Mesodermal cell (in vitro differentiated cells): Measurements from ENCODE around the gene LRRC74B.

Source experiments
- H3K27ac ChIP-seq: 2 replicates; pipeline ENCODE4 v1.7.0; 2013; ENCODE audit warnings: mild to moderate bottlenecking, low read depth, low read length, moderate library complexity; ENCODE audit not compliant: severe bottlenecking
- H3K36me3 ChIP-seq: 2 replicates; pipeline ENCODE4 v1.7.1; 2013; ENCODE audit warnings: mild to moderate bottlenecking, low read length, moderate library complexity; ENCODE audit not compliant: control insufficient read depth, insufficient read depth
- H3K4me1 ChIP-seq: one replicate; pipeline ENCODE4 v1.7.1; 2013; ENCODE audit warnings: mild to moderate bottlenecking, low read length; ENCODE audit not compliant: insufficient read depth, control insufficient read depth, poor library complexity, severe bottlenecking
- H3K4me3 ChIP-seq: 2 replicates; pipeline ENCODE4 v1.7.0; 2013; ENCODE audit warnings: low read length, control low read depth, mild to moderate bottlenecking; ENCODE audit not compliant: insufficient read depth, poor library complexity, severe bottlenecking; ENCODE audit errors: extremely low read depth
- H3K9me3 ChIP-seq: 2 replicates; pipeline ENCODE4 v1.7.1; 2013; ENCODE audit warnings: mild to moderate bottlenecking, low read length, moderate library complexity; ENCODE audit not compliant: control insufficient read depth
- WGBS, 2 experiments: methylation state at CpG; one replicate each; pipeline ENCODE4 v1.1.5; 2013; ENCODE audit warnings: missing lambda C conversion rate in 2 of 2; ENCODE audit not compliant: insufficient coverage in 2 of 2; 5-methylcytosine and 5-hydroxymethylcytosine counted together

LRRC74B gene

GRCh38 chr22:21028277-21029251 is 17.2 kb upstream of the LRRC74B start:
- WGBS, 2 experiments = 88% methylated on average over 11 to 12 of the region's 13 CpGs

DNA sequence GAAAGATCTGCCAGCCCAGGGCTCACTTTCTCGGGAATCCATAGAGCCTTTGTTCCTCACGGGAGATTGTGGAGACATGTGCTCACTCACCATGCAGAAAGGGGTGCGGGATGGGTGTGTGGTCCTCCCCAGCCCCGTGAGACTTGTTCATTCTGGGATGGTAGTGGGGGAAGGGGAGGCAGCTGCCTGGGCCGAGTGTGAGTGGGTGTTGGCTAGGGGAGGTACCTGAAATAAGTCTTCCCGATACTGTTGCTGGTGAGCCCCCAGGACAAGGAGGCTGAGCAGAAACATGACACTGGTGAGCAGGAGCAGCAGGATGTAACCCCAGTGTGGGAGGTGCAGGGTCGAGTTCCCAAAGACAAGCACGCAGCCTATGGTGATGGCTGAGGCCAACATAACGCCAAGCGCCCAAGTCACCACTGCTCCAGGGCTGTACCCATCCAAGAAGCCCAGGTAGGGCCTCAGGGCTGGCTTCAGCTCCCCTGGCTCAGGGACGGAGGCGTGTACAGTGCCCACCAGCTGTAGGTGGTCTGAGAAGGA is 16.2 kb upstream of the LRRC74B start:
- Histone ChIP-seq H3K4me1 (peaks cover 11% of the 10 kb centered on the region), H3K9me3 (no peaks in the 10 kb centered on the region), H3K27ac (no peak overlapping the region), H3K4me3 (no peak overlapping the region), H3K36me3 (no peaks in the 10 kb centered on the region)
- 74 to 75% methylated on average over 10 to 12 of the region's 12 CpGs for WGBS, 2 experiments

More at GRCh38 chr22:21028277-21029251, 17.2 kb upstream of the LRRC74B start:
- H3K4me3 ChIP-seq = no peak overlapping the region
- peaks cover 11% of the 10 kb centered on the region for H3K4me1 ChIP-seq
- H3K36me3 ChIP-seq = no peaks in the 10 kb centered on the region
- no peak overlapping the region for H3K27ac ChIP-seq
- no peaks in the 10 kb centered on the region for H3K9me3 ChIP-seq

- H3K27ac ChIP-seq = no peak overlapping the region
- H3K4me1 ChIP-seq = peaks cover 11% of the 10 kb centered on the region
- H3K9me3 ChIP-seq = no peaks in the 10 kb centered on the region
- WGBS, 2 experiments = 92 to 96% methylated on average over 13 to 15 of the region's 15 CpGs
- no peak overlapping the region for H3K4me3 ChIP-seq
- H3K36me3 ChIP-seq = no peaks in the 10 kb centered on the region
Observed at GRCh38 chr22:21030032-21030431, 15.7 kb upstream of the LRRC74B start.

DNA sequence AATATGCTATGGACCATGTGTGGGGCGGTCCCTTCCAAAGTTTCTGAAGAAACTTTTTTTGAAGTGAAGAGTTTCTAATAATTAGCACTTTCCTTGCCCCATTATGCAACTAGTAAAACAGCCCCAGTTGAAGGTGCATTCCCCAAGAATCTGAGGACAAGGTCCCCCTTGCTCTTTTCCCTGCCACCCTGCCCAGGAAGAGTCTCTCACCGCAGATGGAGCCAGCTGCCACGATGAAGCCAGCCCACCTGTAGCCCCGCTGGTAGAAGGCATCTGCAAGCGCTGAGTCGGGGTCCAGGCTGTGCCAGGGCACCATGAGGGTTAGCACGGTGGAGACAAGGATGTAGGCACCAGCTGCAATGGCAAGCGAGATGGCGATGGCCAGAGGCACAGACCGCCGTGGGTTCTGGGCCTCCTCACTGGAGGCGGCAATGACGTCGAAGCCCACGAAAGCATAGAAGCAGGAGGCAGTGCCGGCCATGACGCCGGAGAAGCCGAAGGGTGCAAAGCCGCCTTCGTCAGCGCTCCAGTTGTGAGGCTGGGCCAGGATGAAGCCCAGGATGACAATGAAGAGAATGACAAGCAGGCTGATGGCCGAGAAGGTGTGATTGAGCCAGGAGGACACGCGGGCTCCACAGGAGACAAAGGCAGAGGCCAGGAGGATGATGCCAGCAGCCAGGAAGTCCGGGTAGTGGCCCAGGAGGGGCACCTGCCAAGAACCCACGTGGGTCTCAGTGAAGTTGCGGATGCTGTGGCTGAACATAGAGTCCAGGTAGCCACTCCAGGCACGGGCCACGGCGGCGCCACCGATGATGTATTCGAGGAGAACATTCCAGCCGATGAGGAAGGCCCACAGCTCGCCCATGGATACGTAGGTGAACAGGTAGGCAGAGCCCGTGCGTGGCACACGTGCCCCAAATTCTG is 14.9 kb upstream of the LRRC74B start:
- WGBS, 2 experiments = 93% methylated on average over 39 of the region's 40 CpGs
- Histone ChIP-seq H3K27ac (no peak overlapping the region), H3K9me3 (no peaks in the 10 kb centered on the region), H3K36me3 (no peaks in the 10 kb centered on the region), H3K4me3 (no peak overlapping the region), H3K4me1 (peaks cover 11% of the 10 kb centered on the region)

DNA sequence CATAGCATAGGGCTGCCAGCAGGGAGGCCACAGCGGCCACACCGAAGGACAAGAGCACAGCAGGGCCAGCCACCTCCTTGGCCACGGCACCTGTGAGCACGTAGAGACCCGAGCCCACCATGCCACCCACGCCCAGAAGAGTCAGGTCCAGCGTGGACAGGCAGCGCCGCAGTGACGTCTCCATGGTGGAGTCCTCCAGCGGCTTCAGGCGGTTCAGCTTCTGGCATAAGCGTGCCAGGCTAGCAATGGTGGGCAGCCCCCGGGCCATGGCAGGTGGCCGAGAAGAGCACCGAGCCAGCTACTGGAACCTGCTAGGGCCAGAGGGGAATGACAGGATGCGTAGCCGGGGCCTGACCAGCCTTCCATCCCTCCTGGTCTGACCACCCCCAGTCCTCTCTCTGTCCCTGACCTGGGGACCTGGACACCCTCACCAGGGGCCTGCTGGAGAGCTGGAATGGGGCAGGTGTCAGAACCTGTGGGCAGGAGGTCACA is 14.2 kb upstream of the LRRC74B start:
- Histone ChIP-seq H3K27ac (no peak overlapping the region), H3K36me3 (no peaks in the 10 kb centered on the region), H3K4me3 (no peak overlapping the region), H3K9me3 (no peaks in the 10 kb centered on the region), H3K4me1 (peaks cover 11% of the 10 kb centered on the region)
- WGBS, 2 experiments = 88 to 92% methylated on average over 16 to 18 of the region's 18 CpGs

DNA sequence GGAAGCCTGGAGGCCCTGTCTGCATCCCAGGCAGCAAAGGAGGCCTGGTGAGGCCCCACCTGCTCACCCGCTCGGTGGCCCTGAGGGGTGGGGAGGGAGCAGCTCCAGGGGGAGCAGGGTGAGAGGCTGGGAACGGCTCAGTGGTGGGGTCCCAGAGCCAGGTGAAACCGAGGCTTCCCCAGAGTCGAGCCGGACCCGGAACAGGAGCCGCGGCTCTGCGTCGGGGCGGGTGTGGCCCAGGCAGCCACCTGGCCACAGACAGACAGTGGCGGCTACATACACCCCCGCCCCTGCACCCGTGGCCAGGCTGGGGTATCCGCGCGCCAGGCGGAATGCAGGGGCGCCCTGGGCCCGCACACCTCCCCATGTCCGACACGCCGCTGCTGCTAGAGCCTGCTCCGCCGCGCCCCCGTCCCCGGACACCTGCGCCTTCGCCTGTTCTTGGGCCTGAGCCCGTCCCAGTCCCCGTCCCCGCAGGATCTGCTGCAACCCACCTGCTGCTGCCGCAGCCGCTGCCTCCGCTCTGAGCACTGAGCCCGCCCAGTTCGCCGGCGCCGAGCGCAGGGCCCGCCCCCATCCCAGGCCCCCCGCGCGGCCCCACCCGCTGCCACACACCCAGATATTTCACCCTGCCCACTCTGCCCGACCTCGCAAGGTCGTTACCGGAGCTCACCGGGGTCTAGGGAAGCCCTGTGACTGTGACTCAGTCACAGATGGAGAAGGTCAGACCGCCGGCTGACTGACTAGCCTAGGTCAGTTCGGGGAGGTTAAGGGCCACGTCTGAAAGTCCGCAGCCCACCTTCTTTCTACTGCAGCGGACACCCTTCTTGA is 13.5 kb upstream of the LRRC74B start, which contains the start of gene SLC7A4:
Gene SLC7A4 (minus strand): TSS at position 525 of the 831 bp plus-strand sequence. CDS start 749 bp downstream, outside the sequence.
- Histone ChIP-seq H3K4me3 (peak within 1 kb of the TSS; percentile 14), H3K4me1 (peaks cover 11% of the 10 kb centered on the region), H3K9me3 (no peaks in the 10 kb centered on the region), H3K36me3 (no peaks in the 10 kb centered on the region), H3K27ac (no peak within 1 kb of the TSS)
- 9 to 11% methylated on average over 33 to 55 of the region's 59 CpGs for WGBS, 2 experiments

DNA sequence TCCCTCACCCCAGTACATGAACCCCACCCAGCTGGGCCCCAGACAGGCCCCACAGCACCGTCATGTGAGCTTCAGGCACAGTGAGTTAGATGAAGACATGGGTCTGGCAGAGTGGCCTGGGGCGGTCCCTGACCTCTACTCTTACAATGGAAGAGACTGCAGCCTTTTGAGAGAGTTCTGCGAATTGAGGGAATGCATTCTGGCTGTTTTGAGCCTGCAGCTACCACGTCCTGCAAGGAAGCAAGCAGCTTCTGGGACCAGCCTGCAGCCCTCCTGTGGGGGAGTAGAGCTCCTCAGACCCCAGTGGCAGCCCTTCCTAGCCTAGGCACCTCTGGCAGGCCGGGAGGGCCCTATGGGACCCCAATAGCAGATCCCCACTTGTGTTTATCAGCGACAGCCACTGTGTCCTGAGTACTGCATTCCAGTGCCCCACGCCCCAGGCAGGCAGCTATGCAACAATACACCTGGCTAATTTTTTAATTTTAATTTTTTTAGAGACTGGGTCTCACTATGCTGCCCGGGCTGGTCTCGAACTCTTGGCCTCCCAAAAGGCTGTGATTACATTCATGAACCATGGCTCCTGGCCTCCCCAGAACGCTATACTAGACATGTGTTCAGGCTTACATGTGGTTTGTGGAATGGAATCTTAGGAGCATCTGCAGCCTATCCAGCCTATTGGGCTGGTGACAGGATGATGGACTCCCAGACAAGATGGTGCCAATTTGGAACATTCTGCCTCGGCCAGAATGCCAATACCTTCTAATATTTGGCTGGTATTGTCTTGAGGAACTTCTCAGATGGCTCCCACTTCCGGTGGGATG is 12.7 kb upstream of the LRRC74B start:
- H3K4me3 ChIP-seq = no peak overlapping the region
- no peaks in the 10 kb centered on the region for H3K9me3 ChIP-seq
- no peaks in the 10 kb centered on the region for H3K36me3 ChIP-seq
- H3K4me1 ChIP-seq = peaks cover 15% of the 10 kb centered on the region
- WGBS, 2 experiments = 66 to 85% methylated on average over 10 of the region's 12 CpGs
- no peak overlapping the region for H3K27ac ChIP-seq

DNA sequence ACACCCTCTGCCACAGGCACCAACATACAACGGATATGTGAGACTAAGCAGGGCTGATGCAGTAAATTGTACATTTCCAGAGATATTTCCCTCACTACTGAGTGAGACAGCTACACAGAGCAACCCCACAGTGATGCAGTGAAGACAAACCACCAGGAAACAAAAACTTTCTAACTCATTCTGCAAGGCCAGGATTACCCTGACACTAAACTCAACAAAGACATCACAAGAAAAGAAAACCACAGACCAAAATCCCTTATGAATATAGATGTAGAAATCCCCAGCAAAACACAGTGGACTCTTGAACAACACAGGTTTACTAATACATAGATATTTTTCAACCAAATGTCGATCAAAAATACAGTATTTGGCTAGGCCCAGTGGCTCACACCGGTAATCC is 11.9 kb upstream of the LRRC74B start:
- 100% methylated on average over 2 of the region's 3 CpGs for WGBS, 2 experiments
- H3K4me1 ChIP-seq = peaks cover 21% of the 10 kb centered on the region
- H3K9me3 ChIP-seq = no peaks in the 10 kb centered on the region
- no peak overlapping the region for H3K27ac ChIP-seq
- H3K4me3 ChIP-seq = no peak overlapping the region
- H3K36me3 ChIP-seq = no peaks in the 10 kb centered on the region

DNA sequence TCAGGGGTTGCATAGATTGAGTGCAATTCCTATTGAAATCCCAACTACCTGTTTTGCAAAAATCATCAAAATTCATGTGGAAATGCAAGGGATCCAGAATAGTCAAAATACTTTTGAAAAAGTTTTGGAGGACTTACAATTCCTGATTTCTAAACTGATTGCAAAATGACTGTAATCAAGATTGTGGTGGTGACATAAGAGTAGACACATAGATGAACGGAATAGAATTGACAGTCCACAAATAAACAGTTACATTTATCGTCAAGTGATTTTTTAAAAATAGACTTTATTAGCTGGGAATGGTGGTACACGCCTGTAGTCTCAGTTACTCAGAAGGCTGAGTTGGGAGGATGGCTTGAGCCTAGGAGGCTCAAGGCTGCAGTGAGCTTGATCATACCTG is 10.8 kb upstream of the LRRC74B start:
- 87 to 100% methylated on average over 1 of the region's 3 CpGs for WGBS, 2 experiments
- peaks cover 21% of the 10 kb centered on the region for H3K4me1 ChIP-seq
- H3K4me3 ChIP-seq = no peak overlapping the region
- no peak overlapping the region for H3K27ac ChIP-seq
- H3K9me3 ChIP-seq = no peaks in the 10 kb centered on the region
- no peaks in the 10 kb centered on the region for H3K36me3 ChIP-seq
